GM19397 (cell line): Measurements from ENCODE around the gene LYPD4.

Source experiments
- ATAC-seq: cut with Tn5 transposase; IDR thresholded peaks from one replicate; pipeline ENCODE4 v1.9.1; 2021; ENCODE audit warnings: mild to moderate bottlenecking, moderate library complexity; ENCODE audit not compliant: unreplicated experiment

Gene LYPD4, protein sequence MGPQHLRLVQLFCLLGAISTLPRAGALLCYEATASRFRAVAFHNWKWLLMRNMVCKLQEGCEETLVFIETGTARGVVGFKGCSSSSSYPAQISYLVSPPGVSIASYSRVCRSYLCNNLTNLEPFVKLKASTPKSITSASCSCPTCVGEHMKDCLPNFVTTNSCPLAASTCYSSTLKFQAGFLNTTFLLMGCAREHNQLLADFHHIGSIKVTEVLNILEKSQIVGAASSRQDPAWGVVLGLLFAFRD

GRCh38 chr19:41844601-41845000 is at the start of gene LYPD4:
Gene LYPD4 (minus strand): TSS chr19:41844683. CDS start chr19:41839285, 5,398 bp downstream.
- ATAC-seq, result no peak

GRCh38 chr19:41893899-41894298 is 49.4 kb upstream of the LYPD4 start:
- no peak for ATAC-seq

DNA sequence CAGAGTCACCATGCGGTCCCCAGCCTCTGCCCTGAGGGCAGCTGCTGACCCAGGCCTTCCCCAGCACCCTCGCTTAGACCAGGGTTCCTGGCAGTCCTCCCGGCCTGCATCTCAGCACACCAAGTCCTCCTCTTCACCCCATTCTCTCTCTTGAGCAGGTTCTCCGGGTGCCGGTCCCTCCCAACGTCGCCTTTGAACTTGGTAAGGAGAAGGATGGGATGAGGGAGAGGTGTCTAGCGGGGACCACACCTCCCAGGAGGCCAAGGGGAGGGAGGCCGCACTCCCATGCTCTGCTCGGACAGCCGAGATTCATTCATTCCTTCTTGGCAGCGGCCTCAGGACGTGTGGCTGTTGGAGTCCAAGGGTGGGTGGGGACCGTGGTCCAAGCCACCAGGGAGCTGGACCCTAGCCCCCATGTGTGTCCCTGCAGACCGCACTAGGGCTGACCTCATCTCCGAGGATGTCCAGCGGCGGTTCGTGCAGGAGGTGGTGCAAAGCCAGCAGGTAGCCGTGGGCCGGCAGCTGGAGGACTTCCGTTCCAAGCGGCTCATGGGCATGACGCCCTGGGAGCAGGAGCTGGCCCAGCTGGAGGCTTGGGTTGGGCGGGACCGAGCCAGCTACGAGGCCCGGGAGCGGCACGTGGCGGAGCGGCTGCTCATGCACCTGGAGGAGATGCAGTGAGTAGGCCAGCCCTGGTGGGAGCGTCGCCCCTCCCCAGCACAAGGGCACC is 47.9 kb upstream of the LYPD4 start:
- ATAC-seq, result no peak

GRCh38 chr19:41890936-41891335 is 46.5 kb upstream of the LYPD4 start:
- ATAC-seq, result no peak

DNA sequence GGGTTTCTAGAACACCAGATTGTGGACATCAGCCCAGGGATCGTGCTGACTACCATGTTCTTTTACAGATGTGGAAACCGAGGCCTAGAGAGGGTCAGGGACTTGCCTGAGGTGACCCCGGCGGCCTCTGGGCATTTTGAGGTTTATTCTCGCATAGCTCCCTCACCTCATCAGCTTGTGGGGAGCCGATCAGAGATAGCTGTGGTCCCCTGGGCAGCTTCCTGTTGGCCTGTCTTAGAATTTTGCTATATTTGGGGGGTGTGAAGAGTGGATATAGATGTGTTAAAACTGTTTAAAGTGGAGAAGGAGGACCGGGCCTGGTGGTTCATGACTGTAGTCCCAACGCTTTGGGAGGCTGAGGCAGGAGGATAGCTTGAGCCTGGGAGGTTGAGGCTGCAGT is 45.4 kb upstream of the LYPD4 start:
- ATAC-seq, result no peak

- ATAC-seq, result no peak
These were observed 44.4 kb upstream of the LYPD4 start for GRCh38 chr19:41888926-41889325.

DNA sequence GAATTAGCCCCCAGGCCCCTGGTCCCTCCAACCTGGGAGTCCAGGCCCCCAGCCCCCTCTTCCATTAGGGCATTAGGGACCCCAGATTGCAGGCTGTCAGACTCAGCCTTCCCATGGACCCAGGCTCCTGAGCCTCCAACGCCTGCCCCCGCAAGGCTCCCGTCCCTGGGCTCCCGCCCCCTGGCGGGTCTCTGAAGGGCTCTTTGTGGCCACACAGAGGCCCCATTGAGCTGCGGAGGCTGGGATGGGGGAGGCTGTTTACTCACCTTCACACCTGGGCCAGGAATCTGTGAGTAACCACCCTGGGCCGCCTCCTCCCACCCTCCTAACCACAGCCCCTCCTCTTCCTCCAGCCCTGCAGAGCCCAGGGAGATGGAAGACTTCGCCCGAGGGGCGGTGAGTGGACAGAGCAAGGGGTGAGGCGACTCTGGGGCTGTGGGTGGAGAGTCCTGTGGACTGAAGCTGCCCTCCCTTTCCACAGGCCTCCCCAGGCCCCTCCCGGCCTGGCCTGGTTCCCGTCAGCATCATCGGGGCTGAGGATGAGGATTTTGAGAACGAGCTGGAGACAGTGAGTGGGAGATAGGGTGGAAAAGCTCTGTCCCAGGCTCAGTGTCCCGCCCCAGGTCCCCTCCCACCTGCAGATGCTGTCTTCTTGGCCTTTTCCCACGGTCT is 43.4 kb upstream of the LYPD4 start:
- no peak for ATAC-seq

- ATAC-seq, result no peak
These were observed 42.6 kb upstream of the LYPD4 start for GRCh38 chr19:41886761-41887710.

DNA sequence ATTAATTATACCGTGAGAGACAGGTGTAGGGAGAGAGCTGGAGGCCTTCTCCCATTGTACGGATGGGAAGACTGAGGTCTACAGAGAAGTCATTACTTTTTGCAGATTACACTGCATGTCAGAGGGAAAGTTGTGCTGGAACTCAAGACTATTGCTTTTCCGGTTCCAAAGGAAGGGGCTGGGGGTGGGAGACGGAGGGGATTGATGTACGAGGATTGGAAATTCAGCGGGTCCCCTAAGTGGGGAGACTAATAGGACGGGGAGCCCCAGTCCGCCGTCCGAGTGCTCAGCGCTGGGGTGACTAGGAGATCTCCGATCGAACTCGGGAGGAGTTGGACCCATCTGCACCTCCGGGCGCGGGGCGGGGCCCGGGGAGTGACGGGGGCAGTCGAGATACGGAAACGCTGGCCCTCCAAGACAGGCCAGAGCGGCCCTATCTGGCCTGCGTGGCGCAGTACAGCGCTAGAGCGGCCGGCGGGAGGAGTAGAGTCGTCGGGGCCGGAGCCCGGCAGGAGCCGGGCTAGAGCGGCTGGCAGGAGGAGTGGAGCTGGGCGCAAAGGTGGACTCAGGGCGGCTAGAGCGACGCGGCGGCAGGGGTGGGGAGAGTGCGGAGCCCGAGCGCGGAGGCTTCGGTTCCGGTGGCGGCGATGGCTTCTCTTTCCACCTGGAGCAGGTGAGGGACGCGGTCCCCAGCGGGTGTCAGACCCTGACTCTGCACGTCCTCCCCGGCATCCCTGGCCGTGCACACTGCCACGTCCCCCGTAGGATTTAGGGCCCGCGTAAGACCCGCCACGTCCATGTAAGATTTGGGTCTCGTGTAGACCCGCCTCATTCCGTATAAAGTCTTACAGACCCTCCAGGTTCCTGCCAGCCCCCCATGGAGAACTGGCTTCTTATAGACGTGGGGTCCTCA is 39.6 kb upstream of the LYPD4 start:
- ATAC-seq, result peak; percentile 75

DNA sequence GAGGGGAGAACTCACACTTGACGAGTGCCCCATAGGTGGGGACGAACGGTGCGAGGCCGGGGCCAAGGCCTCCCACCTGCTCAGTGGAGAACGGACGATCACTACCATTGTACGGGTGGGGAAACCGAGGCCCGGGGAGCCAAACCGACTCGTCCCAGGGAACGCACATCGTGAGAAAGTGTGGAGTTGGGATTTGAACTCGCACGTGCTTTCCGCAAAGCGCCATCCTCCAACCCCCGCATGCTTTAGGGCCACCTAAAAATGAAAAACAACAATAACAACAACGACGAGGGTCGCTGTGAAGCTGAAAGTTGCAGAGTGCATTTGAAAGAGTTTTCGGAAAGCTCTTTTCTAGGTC is 39.0 kb upstream of the LYPD4 start:
- ATAC-seq, result no peak

GRCh38 chr19:41882568-41883462 is 38.3 kb upstream of the LYPD4 start, which contains the start of gene ARHGEF1:
Gene ARHGEF1 (plus strand): TSS chr19:41883184. CDS start chr19:41888083, 4,899 bp downstream.
- no peak for ATAC-seq

DNA sequence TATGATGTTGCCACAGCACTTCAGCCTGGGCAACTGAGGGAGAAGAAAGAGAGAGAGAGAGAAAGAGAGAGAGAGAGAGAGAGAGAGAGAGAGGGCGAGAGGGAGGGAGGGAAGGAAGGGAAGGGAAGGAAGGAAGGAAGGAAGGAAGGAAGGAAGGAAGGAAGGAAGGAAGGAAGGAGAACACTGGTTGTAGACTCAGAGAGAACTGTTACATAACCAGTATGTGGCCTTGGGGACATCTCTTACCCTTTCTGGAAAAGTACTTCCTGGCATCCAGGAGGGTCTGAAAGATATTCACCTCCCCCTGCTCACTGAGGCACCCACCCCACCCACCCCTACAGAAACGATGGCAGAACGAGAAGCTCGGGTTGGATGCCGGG is 35.8 kb upstream of the LYPD4 start:
- ATAC-seq, result no peak

GRCh38 chr19:41879670-41880328 is 35.3 kb upstream of the LYPD4 start:
- no peak for ATAC-seq

- no peak for ATAC-seq
These were observed 34.6 kb upstream of the LYPD4 start for GRCh38 chr19:41879080-41879479.

DNA sequence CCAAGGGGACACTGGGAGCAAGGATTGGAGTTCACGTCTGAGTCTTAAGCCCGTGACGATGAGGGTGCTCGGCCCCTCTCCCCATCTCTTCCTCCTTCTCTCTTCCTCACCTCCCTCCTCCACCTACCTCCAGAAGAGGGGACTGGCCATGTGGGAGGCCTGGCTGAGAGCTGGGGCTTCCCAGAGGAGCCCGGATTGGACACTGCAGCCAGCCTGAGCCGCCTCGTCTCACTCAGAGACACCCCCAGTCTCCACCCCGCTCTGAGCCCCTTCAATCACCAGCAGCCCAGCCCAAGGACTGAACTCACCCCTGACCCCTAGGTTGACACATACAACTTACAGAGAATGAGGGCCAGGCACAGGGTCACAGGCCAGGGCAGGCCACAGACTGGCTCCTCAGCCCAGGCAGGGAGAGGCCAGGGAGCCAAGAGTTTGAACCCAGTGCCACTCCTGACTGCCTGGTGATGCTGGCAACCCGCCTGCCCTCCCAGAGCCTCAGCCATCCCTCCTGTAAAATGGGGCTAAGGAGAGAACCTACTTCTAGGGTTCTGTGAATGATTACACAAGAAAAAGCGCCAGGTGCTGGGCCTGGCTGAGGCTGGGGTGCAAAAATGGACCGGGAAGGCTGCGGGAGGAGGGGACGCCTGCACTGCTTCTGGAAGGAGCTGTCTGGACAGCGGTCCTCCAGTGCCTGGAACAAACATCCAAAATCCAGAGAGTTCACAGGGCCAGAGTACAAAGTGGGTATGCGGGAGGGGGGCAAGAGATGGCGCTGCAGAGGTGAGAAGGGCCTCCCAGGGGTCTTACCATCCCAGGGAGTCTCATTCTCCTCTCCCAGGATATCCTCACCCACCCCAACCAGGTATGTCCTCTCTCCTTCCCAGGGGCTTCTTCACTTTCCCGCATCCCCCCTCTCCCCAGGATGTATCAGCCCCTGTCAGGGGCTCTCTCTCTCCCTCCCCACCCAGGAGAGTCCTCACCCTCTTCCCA is 33.7 kb upstream of the LYPD4 start:
- no peak for ATAC-seq

- peak; percentile 75 for ATAC-seq
These were observed 32.7 kb upstream of the LYPD4 start, which contains the start of gene CD79A for GRCh38 chr19:41876847-41877832. Gene CD79A (plus strand): TSS chr19:41877279. CDS start chr19:41877305, 26 bp downstream.
